ENCODE results near the gene EMILIN3. TPM values are rescaled to one million over a fixed set of nuclear protein-coding genes. Genes with fewer than 3 reads are reported as not detected.

EMILIN3 gene, protein sequence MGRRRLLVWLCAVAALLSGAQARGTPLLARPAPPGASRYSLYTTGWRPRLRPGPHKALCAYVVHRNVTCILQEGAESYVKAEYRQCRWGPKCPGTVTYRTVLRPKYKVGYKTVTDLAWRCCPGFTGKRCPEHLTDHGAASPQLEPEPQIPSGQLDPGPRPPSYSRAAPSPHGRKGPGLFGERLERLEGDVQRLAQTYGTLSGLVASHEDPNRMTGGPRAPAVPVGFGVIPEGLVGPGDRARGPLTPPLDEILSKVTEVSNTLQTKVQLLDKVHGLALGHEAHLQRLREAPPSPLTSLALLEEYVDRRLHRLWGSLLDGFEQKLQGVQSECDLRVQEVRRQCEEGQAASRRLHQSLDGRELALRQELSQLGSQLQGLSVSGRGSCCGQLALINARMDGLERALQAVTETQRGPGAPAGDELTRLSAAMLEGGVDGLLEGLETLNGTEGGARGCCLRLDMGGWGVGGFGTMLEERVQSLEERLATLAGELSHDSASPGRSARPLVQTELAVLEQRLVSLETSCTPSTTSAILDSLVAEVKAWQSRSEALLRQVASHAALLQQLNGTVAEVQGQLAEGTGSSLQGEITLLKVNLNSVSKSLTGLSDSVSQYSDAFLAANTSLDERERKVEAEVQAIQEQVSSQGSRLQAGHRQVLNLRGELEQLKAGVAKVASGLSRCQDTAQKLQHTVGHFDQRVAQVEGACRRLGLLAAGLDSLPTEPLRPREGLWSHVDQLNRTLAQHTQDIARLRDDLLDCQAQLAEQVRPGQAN
- total RNA-seq: 1 to 10 TPM in 8 of 10 donors, under 1 TPM in 2; 0.20 to 5.3 (median 2.8) TPM
- polyA plus RNA-seq: 1 to 10 TPM; 2.1 to 6.4 TPM
- long read RNA-seq, donor 1, partial matches to known transcripts: 1 of 5 reads
- long read RNA-seq, donor 1, other reads (novel, unspliced or antisense): 4 of 5 reads
- long read RNA-seq, donor 2, partial matches to known transcripts: 1 of 38 reads
- long read RNA-seq, donor 2, other reads (novel, unspliced or antisense): 37 of 38 reads
- long read RNA-seq, donor 3, partial matches to known transcripts: 0 of 19 reads
- long read RNA-seq, donor 3, other reads (novel, unspliced or antisense): 19 of 19 reads

DNA sequence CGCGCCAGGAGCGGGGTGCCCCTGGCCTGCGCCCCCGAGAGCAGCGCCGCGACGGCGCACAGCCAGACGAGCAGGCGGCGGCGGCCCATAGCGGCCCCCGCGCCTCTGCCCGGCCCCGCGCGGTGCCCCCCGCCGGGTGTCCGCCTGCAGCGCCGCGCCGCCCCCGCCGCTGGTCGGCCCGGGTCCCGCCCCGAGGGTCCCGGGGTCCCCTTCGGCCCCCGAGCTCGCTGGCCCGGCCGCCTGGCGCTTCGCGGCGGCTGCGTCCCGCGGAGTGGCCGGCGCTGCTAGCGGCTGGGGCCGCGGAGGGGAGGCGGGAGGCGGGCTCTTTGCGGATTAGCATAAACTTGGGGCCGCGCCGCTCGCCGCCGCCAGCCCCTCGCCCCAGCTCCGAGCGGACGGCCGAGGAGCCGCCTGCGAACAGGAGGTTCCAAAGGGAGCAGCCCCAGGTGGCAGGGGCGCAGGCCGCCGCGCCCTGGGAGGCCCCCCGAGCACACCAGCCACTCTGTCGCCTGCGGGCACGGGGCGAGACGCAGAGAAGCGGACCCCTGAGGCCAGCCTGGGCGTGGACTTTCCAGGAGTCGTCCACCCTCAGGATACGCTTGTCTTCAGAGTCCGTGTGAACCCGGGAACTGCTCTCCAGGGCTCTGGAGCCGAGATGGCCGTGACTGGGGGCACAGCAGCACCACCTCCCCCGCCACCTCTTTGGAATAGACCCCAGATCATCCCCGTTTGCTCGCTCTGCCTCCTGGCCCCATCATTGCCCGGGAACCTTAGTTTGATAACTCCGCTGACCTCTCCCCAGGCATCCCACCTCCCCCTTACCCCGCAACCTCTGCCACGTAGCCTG lies at the start of gene EMILIN3:
EMILIN3 (minus strand) TSS at position 273 of the 847 bp plus-strand sequence; CDS start at position 89, 184 bp downstream.
- Histone ChIP-seq H3K4me3 (peak within 1 kb of the TSS; percentile 29 to 60 (median 47)), H3K4me1 (peaks cover 4 to 24% (median 13%) of the 10 kb centered on the region in 9 donors), H3K9me3 (peaks cover 0 to 8% (median 0%) of the 10 kb centered on the region in 11 donors), H3K27ac (peak within 1 kb of the TSS in 4 of 10 donors; percentile 57 to 76 (median 63)), H3K27me3 (peaks cover 0 to 47% (median 27%) of the 10 kb centered on the region in 7 donors), H3K36me3 (no peaks in the 10 kb centered on the region)
- TF ChIP-seq CTCF (IDR thresholded peaks at IDR 0.05): no peak
- WGBS, 2 donors: 7 to 11% methylated on average over 50 to 93 of the region's 93 CpGs
- DNase-seq (no peak), ATAC-seq (peak in 4 of 8 donors; percentile 10 to 46 (median 28))
- intact Hi-C loops (cut with DNase I): no loop called here

GRCh38 chr20:41415191-41415590 lies 48.6 kb upstream of the EMILIN3 start:
- TF ChIP-seq CTCF (IDR thresholded peaks at IDR 0.05): no peak
- intact Hi-C loops (cut with DNase I): loop anchor here in 4 of 10 donors (10.0 kb wide), 2 partner anchors 280 kb away; partner anchors contain the start of gene PLCG1 (in 3 of the 4)

GRCh38 chr20:41413169-41413568 lies 46.6 kb upstream of the EMILIN3 start:
- H3K27ac ChIP-seq: peak overlapping the region in 5 of 10 donors; percentile 16 to 92 (median 59)

More at GRCh38 chr20:41415191-41415590, 48.6 kb upstream of the EMILIN3 start:
- WGBS, 2 donors: 90 to 92% methylated on average over 8 of the region's 8 CpGs
- Histone ChIP-seq H3K4me1 (peaks cover 0 to 35% (median 18%) of the 10 kb centered on the region in 9 donors), H3K27me3 (no peaks in the 10 kb centered on the region), H3K36me3 (peaks cover 0 to 97% (median 46%) of the 10 kb centered on the region in 9 donors), H3K9me3 (no peaks in the 10 kb centered on the region), H3K4me3 (no peak overlapping the region), H3K27ac (no peak overlapping the region)
- ATAC-seq: no peak
- DNase-seq: no peak

More at GRCh38 chr20:41413169-41413568, 46.6 kb upstream of the EMILIN3 start:
- H3K9me3 ChIP-seq: no peaks in the 10 kb centered on the region
- DNase-seq: no peak
- peak in 1 of 8 donors; percentile 33 for ATAC-seq
- no peak overlapping the region for H3K4me3 ChIP-seq
- TF ChIP-seq CTCF (IDR thresholded peaks at IDR 0.05): no peak
- 86 to 90% methylated on average over 5 of the region's 5 CpGs for WGBS, 2 donors
- no peaks in the 10 kb centered on the region for H3K27me3 ChIP-seq
- intact Hi-C loops (cut with DNase I): loop anchor here in 9 of 10 donors (5.0 to 10.0 kb wide), 8 partner anchors 51 to 282 kb away; partner anchors contain the start of genes LPIN3 (in 5 of the 9) and PLCG1 (in 3 of the 9)
- H3K4me1 ChIP-seq: peaks cover 0 to 49% (median 31%) of the 10 kb centered on the region in 9 donors
- H3K36me3 ChIP-seq: peaks cover 0 to 95% (median 44%) of the 10 kb centered on the region in 9 donors

Measured in heart right ventricle (tissue), 16 donors.